Neural progenitor cell (in vitro differentiated cells): ENCODE results near the gene KLK12.

Experiments used
- EZH2phosphoT487 ChIP-seq: fragments of 200-600 bp; sonication (generic); IDR thresholded peaks from 2 replicates; pipeline ENCODE4 v1.6.1; 2017; ENCODE audit warnings: antibody characterized with exemption
- TF ChIP-seq, protein P1 (sequence below): fragments of 200-600 bp; sonication (generic); IDR thresholded peaks from 2 replicates; pipeline ENCODE4 v1.5.1; 2017; ENCODE audit warnings: antibody characterized with exemption, mild to moderate bottlenecking

GRCh38 chr19:51024924-51025323 is 9.9 kb downstream of the KLK12 start:
- TF ChIP-seq, protein P1, sequence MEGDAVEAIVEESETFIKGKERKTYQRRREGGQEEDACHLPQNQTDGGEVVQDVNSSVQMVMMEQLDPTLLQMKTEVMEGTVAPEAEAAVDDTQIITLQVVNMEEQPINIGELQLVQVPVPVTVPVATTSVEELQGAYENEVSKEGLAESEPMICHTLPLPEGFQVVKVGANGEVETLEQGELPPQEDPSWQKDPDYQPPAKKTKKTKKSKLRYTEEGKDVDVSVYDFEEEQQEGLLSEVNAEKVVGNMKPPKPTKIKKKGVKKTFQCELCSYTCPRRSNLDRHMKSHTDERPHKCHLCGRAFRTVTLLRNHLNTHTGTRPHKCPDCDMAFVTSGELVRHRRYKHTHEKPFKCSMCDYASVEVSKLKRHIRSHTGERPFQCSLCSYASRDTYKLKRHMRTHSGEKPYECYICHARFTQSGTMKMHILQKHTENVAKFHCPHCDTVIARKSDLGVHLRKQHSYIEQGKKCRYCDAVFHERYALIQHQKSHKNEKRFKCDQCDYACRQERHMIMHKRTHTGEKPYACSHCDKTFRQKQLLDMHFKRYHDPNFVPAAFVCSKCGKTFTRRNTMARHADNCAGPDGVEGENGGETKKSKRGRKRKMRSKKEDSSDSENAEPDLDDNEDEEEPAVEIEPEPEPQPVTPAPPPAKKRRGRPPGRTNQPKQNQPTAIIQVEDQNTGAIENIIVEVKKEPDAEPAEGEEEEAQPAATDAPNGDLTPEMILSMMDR: no peak
- TF ChIP-seq EZH2phosphoT487: no peak
